GM18517 (cell line): ENCODE results near the gene CGB8.

Experiments
- ATAC-seq: cut with Tn5 transposase; IDR thresholded peaks from one replicate; pipeline ENCODE4 v1.9.1; 2021; ENCODE audit warnings: mild to moderate bottlenecking, moderate library complexity; ENCODE audit not compliant: unreplicated experiment

CGB8 gene

DNA sequence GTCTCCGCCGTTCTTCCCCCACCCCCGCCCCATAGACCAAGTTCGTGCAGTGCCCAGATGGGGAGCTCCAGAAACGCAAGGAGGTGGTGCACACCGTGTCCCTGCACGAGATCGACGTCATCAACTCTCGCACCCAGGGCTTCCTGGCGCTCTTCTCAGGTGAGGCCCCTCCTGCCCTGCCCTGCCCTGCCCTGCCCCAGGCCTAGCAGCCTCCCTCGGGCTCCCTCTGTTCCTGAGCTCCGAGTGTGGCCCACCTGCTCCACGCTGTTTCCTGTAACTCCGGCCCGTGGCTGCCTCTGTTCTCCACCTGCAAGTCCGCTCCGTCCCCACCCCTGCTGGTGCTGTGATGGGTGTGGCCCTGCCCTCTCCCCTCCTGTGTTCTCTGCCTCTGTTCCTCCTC lies 38.5 kb downstream of the CGB8 start:
- ATAC-seq, result no peak

DNA sequence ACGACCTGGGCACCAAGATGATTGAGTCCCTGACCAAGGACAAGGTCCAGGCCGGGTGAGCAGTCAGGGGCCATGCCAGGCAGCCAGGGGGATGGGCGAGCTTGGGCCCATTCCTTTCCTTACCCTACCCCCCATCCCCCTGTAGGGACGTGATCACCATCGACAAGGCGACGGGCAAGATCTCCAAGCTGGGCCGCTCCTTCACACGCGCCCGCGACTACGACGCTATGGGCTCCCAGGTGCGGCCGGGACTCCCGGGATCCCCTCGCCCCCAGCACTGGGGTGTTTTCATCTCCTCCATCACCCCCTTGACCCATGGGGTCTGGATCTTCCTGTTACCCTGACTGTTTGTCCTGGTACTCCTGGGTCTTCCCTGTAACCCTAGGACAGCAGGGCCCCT lies 39.1 kb downstream of the CGB8 start:
- no peak for ATAC-seq

GRCh38 chr19:49006905-49007304 lies 42.0 kb downstream of the CGB8 start:
- ATAC-seq, result no peak

GRCh38 chr19:49004964-49005614 lies 43.8 kb downstream of the CGB8 start:
- ATAC-seq, result no peak

- ATAC-seq, result no peak
Measured at GRCh38 chr19:49004133-49004532, 44.8 kb downstream of the CGB8 start.

DNA sequence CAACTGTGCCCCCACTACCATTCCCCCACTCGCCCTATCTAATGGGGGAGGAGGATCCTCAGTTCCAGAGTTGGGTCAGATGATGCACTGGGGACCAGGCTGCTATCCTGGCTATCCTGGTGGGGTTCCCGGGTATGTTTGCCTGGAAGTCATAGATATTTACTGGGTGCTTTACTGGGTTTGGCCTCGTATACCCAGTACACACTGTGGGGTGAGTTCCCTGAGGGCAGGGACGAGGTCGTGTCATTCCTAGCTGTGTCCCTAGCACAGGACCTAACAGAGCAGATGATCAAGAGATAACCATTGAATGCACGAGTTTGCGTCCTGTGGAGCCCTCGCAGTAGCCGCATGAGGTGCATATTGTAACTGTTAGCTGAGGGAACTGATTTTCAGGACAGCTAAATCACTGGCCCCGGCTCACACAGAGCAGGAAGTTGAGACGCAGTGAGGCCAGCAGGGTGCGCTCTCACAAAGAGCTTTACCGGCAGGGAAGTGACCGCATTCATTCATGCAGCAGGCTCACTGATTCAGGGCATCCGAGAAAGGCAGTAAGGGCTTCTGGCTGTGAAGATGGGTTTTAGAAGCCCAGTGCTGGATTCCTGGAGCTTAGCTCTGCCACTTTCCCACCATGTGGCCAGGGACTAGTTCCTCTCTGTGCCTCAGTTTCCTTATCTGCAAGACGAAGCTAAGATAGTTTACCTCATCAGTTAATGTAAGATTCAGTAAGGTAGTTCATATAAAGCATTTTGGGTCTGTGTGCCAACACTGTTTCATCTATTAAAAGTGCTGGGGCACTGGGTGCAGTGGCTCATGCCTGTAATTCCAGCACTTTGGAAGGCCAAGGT lies 49.2 kb downstream of the CGB8 start:
- ATAC-seq, result no peak

DNA sequence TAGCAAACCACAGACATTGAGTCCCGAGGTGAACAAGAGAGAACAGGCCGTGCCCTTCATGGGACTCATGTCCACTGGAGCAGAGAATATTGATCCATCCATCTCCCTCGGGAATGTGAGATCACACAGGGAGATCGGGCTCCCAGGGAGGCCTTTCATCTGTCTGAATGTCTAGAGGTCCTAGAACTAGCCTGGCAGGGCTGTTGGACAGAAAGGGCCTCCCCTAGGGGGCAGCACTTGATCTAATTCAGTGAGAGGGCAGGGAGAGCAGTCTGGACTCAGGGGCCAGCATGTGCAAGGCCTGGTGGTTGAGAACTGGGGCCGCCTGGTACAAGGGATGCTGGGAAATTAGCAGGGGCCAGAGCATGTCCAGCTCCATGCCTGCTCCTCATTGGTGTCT lies 50.9 kb downstream of the CGB8 start:
- ATAC-seq, result no peak
